ENCODE data around the gene PHAF1. TPM values are rescaled to one million over a fixed set of nuclear protein-coding genes. Genes with fewer than 3 reads are reported as not detected.

PHAF1 gene
- total and polyA plus RNA-seq, 9 of the 15 experiments (the other 6 are each of a cell fraction or from before 2014, with no cell fraction given): 5.1 to 25.4 (median 13.8) TPM

- peak; percentile 80 for TF ChIP-seq ARID4B (CRISPR knock-in tag; IDR thresholded peaks at IDR 0.05)
- peak; percentile 74 for TF ChIP-seq CCNT2 (IDR thresholded peaks at IDR 0.05; ENCODE audit: borderline replicate concordance, extremely low read depth, insufficient read length, low read depth, low read length)
- TF ChIP-seq RERE (CRISPR knock-in tag; IDR thresholded peaks at IDR 0.05; ENCODE audit: borderline replicate concordance): no peak
- TF ChIP-seq TCF7 (IDR thresholded peaks at IDR 0.05; ENCODE audit: borderline replicate concordance): no peak
- TF ChIP-seq PTBP1 (IDR thresholded peaks at IDR 0.05; ENCODE audit: low read depth, low read length): no peak
- no peak for TF ChIP-seq HMG20A (CRISPR knock-in tag; conservative IDR thresholded peaks at IDR 0.05)
- TF ChIP-seq SRSF7 (optimal IDR thresholded peaks at IDR 0.05; ENCODE audit: low read depth, low read length): no peak
- TF ChIP-seq HINFP (tag; conservative IDR thresholded peaks at IDR 0.05; ENCODE audit: low read depth): no peak
- peak; percentile 75; the same call in 1 of the 2 replicates for TF ChIP-seq ZBTB1 (CRISPR knock-in tag; IDR thresholded peaks at IDR 0.05; ENCODE audit: borderline replicate concordance, low read depth)
- TF ChIP-seq ATF7 (IDR thresholded peaks at IDR 0.05): peak; percentile 58
- TF ChIP-seq RUNX1 (IDR thresholded peaks at IDR 0.05; ENCODE audit: low read depth): peak; percentile 22; the same call in 1 of the 2 replicates
- no peak for TF ChIP-seq PTTG1 (tag; IDR thresholded peaks at IDR 0.05; ENCODE audit: low read depth)
These were observed 45.8 kb downstream of the PHAF1 start (continued) for GRCh38 chr16:67155295-67156142.

All from K562 (cell line).